ENCODE results near the gene CDHR5. TPM values are rescaled to one million over a fixed set of nuclear protein-coding genes. Genes with fewer than 3 reads are reported as not detected.

The CDHR5 gene
- total and polyA plus RNA-seq, 2 of the 4 experiments (the other 2 are of a cell fraction): not detected

GRCh38 chr11:624705-625635, at the start of gene CDHR5 (continued):
- TF ChIP-seq CTCF (conservative IDR thresholded peaks at IDR 0.05; ENCODE audit: low read depth, low read length) (no peak), CHD1 (IDR thresholded peaks at IDR 0.05; ENCODE audit: low read depth, low read length) (no peak), SMC3 (IDR thresholded peaks at IDR 0.05; ENCODE audit: low read depth, low read length) (no peak)

Measured in IMR-90 (cell line).